A549 (cell line): ENCODE data around the gene DPY19L3. TPM values are rescaled to one million over a fixed set of nuclear protein-coding genes. Genes with fewer than 3 reads are reported as not detected.

Source experiments
- ATAC-seq, 2 experiments: fragments of 200-7000 bp in 1 of 2; fragments of >200 bp in 1 of 2; cut with Nextera tagmentation in 1 of 2; cut with Tn5 transposase in 1 of 2; 3 replicates each; pipeline versions ENCODE4 v1.8.0 to v1.9.1; 2018 to 2020; ENCODE audit warnings: mild to moderate bottlenecking in 1 of 2, moderate library complexity in 1 of 2
- CTCF ChIA-PET: fragments of 300-600 bp; sonication (Branson Sonifier 250); formaldehyde crosslinking; extraction: SDS; loops from one replicate; lab custom pipeline; 2021; ENCODE audit warnings: antibody characterized with exemption, inconsistent platforms; lab: Yijun Ruan, JAX
- POLR2A ChIA-PET: fragments of 350-600 bp; formaldehyde crosslinking; extraction: SDS; loops from one replicate; lab custom pipeline; 2021; ENCODE audit warnings: antibody characterized with exemption, inconsistent platforms; lab: Yijun Ruan, JAX
- DNase-seq, 2 experiments: peaks; one replicate each; pipeline versions ENCODE4 v3.0.0 to v3.0.0-alpha.2; 2011 to 2016; ENCODE audit warnings: low read depth in 1 of 2, low spot score in 1 of 2
- FAIRE-seq: peaks from 2 replicates; lab custom pipeline; 2011; peaks lifted over from hg19 to GRCh38; lab: Jason Lieb, UNC
- H3K27ac ChIP-seq, 2 experiments: fragments of >200 bp; sonication (Bioruptor Twin); formaldehyde crosslinking; 3 replicates each; pipeline ENCODE4 v1.5.1; 2016 to 2017
- H3K4me1 ChIP-seq: fragments of >200 bp; sonication (Bioruptor Twin); formaldehyde crosslinking; 3 replicates; pipeline ENCODE4 v1.6.1; 2016
- H3K4me2 ChIP-seq: fragments of >200 bp; sonication (Bioruptor Twin); formaldehyde crosslinking; 3 replicates; pipeline ENCODE4 v1.6.1; 2016
- H3K4me3 ChIP-seq: fragments of >200 bp; sonication (Bioruptor Twin); formaldehyde crosslinking; 3 replicates; pipeline ENCODE4 v1.5.1; 2016
- H3K9me3 ChIP-seq: fragments of >200 bp; sonication (Bioruptor Twin); formaldehyde crosslinking; 3 replicates; pipeline ENCODE4 v1.6.1; 2016
- BHLHE40 ChIP-seq: IDR thresholded peaks from 2 replicates; pipeline ENCODE4 v1.6.1; 2012; ENCODE audit warnings: low read depth, low read length, inconsistent platforms
- CBX8 ChIP-seq: fragments of 200-600 bp; sonication (generic); IDR thresholded peaks from 2 replicates; pipeline ENCODE4 v1.6.1; 2016
- ESRRA ChIP-seq: fragments of 150-350 bp; IDR thresholded peaks from 2 replicates; pipeline ENCODE4 v1.6.1; 2014; ENCODE audit warnings: mild to moderate bottlenecking, low read length, borderline replicate concordance
- FOSB ChIP-seq: fragments of 250-450 bp; sonication (Bioruptor Pico); IDR thresholded peaks from 2 replicates; pipeline ENCODE4 v1.5.0; 2020; ENCODE audit warnings: mild to moderate bottlenecking, moderate library complexity
- HDAC2 ChIP-seq: fragments of 200-600 bp; sonication (generic); IDR thresholded peaks from 2 replicates; pipeline ENCODE4 v1.6.1; 2016
- HEYL ChIP-seq: fragments of 250-450 bp; sonication (Bioruptor Pico); IDR thresholded peaks from 2 replicates; pipeline ENCODE4 v1.8.0; 2021; ENCODE audit warnings: mild to moderate bottlenecking, moderate library complexity
- HOXA7 ChIP-seq: fragments of 250-450 bp; sonication (Bioruptor Pico); IDR thresholded peaks from 2 replicates; pipeline ENCODE4 v1.5.0; 2020; ENCODE audit warnings: mild to moderate bottlenecking, moderate library complexity
- HOXB13 ChIP-seq: fragments of 250-450 bp; sonication (Bioruptor Pico); IDR thresholded peaks from 2 replicates; pipeline ENCODE4 v1.5.0; 2020; ENCODE audit warnings: low read depth, mild to moderate bottlenecking, moderate library complexity
- MAFK ChIP-seq: fragments of 450-650 bp; IDR thresholded peaks from 2 replicates; pipeline ENCODE4 v1.6.1; 2014; ENCODE audit not compliant: partially characterized antibody
- POLR2A ChIP-seq: IDR thresholded peaks from 2 replicates; pipeline ENCODE4 v1.6.1; 2012; ENCODE audit warnings: mild to moderate bottlenecking, low read length
- RAD21 ChIP-seq, 2 experiments: fragments of >200 bp in 1 of 2; sonication (Bioruptor Twin) in 1 of 2; formaldehyde crosslinking in 1 of 2; IDR thresholded peaks in 1 of 2; conservative IDR thresholded peaks in 1 of 2; 2 replicates in 1 of 2; 3 replicates in 1 of 2; pipeline ENCODE4 v1.6.1; 2012 to 2018; ENCODE audit warnings: inconsistent platforms in 1 of 2
- RARB ChIP-seq: fragments of 250-450 bp; sonication (Bioruptor Pico); IDR thresholded peaks from 2 replicates; pipeline ENCODE4 v1.8.0; 2021; ENCODE audit warnings: mild to moderate bottlenecking, moderate library complexity
- RCOR1 ChIP-seq: fragments of 150-350 bp; IDR thresholded peaks from 2 replicates; pipeline ENCODE4 v1.6.1; 2014; ENCODE audit warnings: antibody characterized with exemption, low read length, low read depth
- RNF2 ChIP-seq: fragments of 200-600 bp; sonication (generic); IDR thresholded peaks from 2 replicates; pipeline ENCODE4 v1.6.1; 2016; ENCODE audit warnings: low read depth, mild to moderate bottlenecking, antibody characterized with exemption, moderate library complexity, borderline replicate concordance
- SMC3 ChIP-seq: fragments of >200 bp; sonication (Bioruptor Twin); formaldehyde crosslinking; IDR thresholded peaks from 3 replicates; pipeline ENCODE4 v1.6.1; 2018; ENCODE audit warnings: inconsistent platforms
- ZNF302 ChIP-seq: fragments of 250-450 bp; sonication (Bioruptor Pico); IDR thresholded peaks from 2 replicates; pipeline ENCODE4 v1.9.0; 2021; ENCODE audit warnings: inconsistent platforms, mild to moderate bottlenecking, moderate library complexity
- ZSCAN20 ChIP-seq: fragments of 250-450 bp; sonication (Bioruptor Pico); IDR thresholded peaks from 2 replicates; pipeline ENCODE4 v1.8.0; 2022; ENCODE audit warnings: mild to moderate bottlenecking, moderate library complexity
- WGBS: methylation state at CpG from one replicate; pipeline ENCODE4 v1.1.6; 2017; ENCODE audit errors: missing lambda C conversion rate; 5-methylcytosine and 5-hydroxymethylcytosine counted together
- polyA plus RNA-seq, 4 experiments: library from polyadenylated mRNA; depleted of rRNA in 3 of 4; stranded (reverse); fragments of >200 nt; fragmentation: RNase III in 1 of 4; extraction: RNeasy Plus Mini Kit Qiagen cat#74134 plus additional on column Dnase treatment in 1 of 4; gene quantifications; 2 replicates in 3 of 4; 3 replicates in 1 of 4; pipeline ENCODE4 v1.2.3, GENCODE V29; 2011 to 2017
- TF ChIP-seq, protein P1 (sequence below): fragments of >200 bp; sonication (Bioruptor Twin); formaldehyde crosslinking; IDR thresholded peaks from 3 replicates; pipeline ENCODE4 v1.6.1; 2016
- TF ChIP-seq, protein P2 (sequence below): fragments of 250-450 bp; sonication (Bioruptor Pico); IDR thresholded peaks from 2 replicates; pipeline ENCODE4 v1.5.0; 2021; ENCODE audit warnings: mild to moderate bottlenecking, moderate library complexity, borderline replicate concordance
- TF ChIP-seq, protein P3 (sequence below): fragments of 200-600 bp; sonication (generic); IDR thresholded peaks from 2 replicates; pipeline ENCODE4 v1.6.1; 2016; ENCODE audit warnings: antibody characterized with exemption, mild to moderate bottlenecking, moderate library complexity
- TF ChIP-seq, protein P4 (sequence below): fragments of >200 bp; sonication (Bioruptor Twin); formaldehyde crosslinking; IDR thresholded peaks from 3 replicates; pipeline ENCODE4 v1.5.1; 2016

The DPY19L3 gene
- polyA plus RNA-seq, 2 of the 4 experiments (the other 2 are of a cell fraction) = 15.7 to 28.9 TPM

DNA sequence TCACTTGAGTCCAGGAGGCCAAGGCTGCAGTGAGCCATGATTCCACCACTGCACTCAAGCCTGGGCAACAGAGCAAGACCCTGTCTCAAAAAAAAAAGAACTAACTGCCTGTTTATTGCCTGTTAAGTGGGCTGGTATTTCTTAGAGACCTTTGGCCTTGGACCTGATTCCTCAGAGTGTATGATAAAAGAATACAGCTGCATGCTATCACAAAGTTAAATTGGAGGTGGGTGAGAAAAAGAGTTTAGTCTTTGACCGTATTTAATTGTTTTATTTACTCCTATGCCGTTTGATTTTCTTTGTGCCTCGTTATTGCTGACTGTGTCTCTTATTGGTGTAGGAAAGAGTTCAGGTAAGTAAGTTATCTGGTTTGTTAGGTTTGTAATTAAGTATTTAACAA is 25.3 kb upstream of the DPY19L3 start:
- DNase-seq (no peak), ATAC-seq (no peak), FAIRE-seq (no peak)
- TF ChIP-seq, protein P1, sequence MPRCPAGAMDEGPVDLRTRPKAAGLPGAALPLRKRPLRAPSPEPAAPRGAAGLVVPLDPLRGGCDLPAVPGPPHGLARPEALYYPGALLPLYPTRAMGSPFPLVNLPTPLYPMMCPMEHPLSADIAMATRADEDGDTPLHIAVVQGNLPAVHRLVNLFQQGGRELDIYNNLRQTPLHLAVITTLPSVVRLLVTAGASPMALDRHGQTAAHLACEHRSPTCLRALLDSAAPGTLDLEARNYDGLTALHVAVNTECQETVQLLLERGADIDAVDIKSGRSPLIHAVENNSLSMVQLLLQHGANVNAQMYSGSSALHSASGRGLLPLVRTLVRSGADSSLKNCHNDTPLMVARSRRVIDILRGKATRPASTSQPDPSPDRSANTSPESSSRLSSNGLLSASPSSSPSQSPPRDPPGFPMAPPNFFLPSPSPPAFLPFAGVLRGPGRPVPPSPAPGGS = no peak
- TF ChIP-seq RCOR1 (no peak), MAFK (peak; percentile 59), CBX8 (no peak)
- TF ChIP-seq, protein P2, sequence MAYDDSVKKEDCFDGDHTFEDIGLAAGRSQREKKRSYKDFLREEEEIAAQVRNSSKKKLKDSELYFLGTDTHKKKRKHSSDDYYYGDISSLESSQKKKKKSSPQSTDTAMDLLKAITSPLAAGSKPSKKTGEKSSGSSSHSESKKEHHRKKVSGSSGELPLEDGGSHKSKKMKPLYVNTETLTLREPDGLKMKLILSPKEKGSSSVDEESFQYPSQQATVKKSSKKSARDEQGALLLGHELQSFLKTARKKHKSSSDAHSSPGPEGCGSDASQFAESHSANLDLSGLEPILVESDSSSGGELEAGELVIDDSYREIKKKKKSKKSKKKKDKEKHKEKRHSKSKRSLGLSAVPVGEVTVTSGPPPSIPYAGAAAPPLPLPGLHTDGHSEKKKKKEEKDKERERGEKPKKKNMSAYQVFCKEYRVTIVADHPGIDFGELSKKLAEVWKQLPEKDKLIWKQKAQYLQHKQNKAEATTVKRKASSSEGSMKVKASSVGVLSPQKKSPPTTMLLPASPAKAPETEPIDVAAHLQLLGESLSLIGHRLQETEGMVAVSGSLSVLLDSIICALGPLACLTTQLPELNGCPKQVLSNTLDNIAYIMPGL (CRISPR knock-in tag) = no peak
- TF ChIP-seq, protein P3, sequence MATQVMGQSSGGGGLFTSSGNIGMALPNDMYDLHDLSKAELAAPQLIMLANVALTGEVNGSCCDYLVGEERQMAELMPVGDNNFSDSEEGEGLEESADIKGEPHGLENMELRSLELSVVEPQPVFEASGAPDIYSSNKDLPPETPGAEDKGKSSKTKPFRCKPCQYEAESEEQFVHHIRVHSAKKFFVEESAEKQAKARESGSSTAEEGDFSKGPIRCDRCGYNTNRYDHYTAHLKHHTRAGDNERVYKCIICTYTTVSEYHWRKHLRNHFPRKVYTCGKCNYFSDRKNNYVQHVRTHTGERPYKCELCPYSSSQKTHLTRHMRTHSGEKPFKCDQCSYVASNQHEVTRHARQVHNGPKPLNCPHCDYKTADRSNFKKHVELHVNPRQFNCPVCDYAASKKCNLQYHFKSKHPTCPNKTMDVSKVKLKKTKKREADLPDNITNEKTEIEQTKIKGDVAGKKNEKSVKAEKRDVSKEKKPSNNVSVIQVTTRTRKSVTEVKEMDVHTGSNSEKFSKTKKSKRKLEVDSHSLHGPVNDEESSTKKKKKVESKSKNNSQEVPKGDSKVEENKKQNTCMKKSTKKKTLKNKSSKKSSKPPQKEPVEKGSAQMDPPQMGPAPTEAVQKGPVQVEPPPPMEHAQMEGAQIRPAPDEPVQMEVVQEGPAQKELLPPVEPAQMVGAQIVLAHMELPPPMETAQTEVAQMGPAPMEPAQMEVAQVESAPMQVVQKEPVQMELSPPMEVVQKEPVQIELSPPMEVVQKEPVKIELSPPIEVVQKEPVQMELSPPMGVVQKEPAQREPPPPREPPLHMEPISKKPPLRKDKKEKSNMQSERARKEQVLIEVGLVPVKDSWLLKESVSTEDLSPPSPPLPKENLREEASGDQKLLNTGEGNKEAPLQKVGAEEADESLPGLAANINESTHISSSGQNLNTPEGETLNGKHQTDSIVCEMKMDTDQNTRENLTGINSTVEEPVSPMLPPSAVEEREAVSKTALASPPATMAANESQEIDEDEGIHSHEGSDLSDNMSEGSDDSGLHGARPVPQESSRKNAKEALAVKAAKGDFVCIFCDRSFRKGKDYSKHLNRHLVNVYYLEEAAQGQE = no peak
- CTCF ChIA-PET = interaction anchor here (0.8 to 7.8 kb wide), 4 partner anchors 23 to 189 kb away, joined by 3 to 122 read pairs (median 6); no protein-coding TSS in a partner anchor
- peaks cover 17% of the 10 kb centered on the region for H3K4me1 ChIP-seq
- WGBS = 91% methylated on average over 3 of the region's 3 CpGs
- H3K9me3 ChIP-seq = no peaks in the 10 kb centered on the region
- no peak overlapping the region for H3K4me2 ChIP-seq
- no peak overlapping the region for H3K27ac ChIP-seq
- no peak overlapping the region for H3K4me3 ChIP-seq
- POLR2A ChIA-PET = interaction anchor here (0.9 kb wide), 1 partner anchor 25 kb away, joined by 3 read pairs; the partner anchor contains the start of gene DPY19L3

DNA sequence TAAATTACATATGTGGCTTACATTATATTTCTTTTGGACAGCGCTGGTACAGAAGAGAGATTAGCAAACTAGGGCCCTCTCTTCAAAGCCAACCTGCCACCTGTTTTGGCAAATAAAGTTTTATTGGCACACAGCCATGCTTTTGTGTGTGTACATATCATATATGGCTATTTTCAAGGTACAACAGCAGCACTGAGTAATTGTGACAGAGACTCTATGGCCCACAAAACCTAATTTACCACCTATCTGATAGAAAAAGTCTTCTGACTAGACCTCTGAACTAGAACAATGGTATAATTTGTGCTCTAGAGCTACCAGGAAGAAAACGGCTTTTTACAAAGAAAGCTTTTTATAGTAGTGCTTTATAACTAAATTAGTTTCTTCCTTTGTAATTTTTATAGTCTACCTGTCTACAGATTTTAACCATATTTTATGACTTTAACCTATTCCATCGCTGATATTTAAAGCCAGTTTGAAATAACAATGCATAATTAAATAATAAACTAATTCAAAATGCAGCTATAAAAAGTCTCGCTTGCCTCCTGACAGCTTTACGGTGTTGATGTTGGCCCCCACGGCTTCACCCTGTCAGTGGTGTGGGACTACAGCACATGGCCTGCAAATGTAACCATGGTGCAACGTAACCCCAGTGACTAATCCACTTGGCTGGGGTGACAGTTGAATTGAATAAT is 17.7 kb upstream of the DPY19L3 start:
- Histone ChIP-seq H3K27ac (no peak overlapping the region), H3K4me3 (no peak overlapping the region), H3K9me3 (no peaks in the 10 kb centered on the region), H3K4me2 (no peak overlapping the region), H3K4me1 (no peaks in the 10 kb centered on the region)
- ChIA-PET CTCF (interaction anchor here (1.0 to 2.3 kb wide), 14 partner anchors 8 to 1705 kb away, joined by 3 to 8 read pairs (median 4); partner anchors contain the start of gene DPY19L3), POLR2A (interaction anchor here (1.4 to 4.7 kb wide), 3 partner anchors 14 to 42 kb away, joined by 4 to 26 read pairs (median 8); partner anchors contain the start of genes DPY19L3 and ZNF507)
- 88% methylated on average over 7 of the region's 7 CpGs for WGBS
- TF ChIP-seq HDAC2 = no peak
- TF ChIP-seq HOXA7 (CRISPR knock-in tag) = 0 out of 2 replicates have a peak, but pooled peaks have one; percentile 39
- no peak for ATAC-seq
- DNase-seq = no peak
- FAIRE-seq = no peak

DNA sequence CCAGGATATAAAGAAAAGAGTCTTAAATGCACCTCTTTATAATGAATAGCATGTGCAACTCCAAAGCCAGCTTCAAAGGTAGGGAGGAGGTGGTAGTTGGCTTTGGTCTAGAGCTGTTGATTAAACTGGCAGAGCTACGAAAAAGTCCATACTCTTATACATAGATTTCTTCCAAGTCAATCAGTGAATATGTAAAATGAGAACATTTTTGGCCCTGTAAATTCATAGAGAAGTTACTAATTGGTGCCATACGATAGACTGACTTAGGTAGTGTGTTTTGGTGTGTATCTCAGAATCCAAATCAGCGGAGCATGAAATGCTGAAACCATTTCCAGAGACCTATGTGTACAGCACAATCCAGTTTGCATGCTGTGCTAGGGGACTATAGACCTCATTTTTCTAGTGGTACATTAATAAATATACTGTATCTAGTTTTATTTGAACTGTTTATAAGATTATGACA is 17.1 kb upstream of the DPY19L3 start:
- no peak overlapping the region for H3K4me2 ChIP-seq
- H3K4me1 ChIP-seq = no peaks in the 10 kb centered on the region
- H3K4me3 ChIP-seq = no peak overlapping the region
- 92% methylated on average over 3 of the region's 3 CpGs for WGBS
- FAIRE-seq = no peak
- DNase-seq = no peak
- H3K27ac ChIP-seq = no peak overlapping the region
- ATAC-seq = no peak
- CTCF ChIA-PET = interaction anchor here (1.0 to 2.3 kb wide), 10 partner anchors 9 to 1705 kb away, joined by 3 to 8 read pairs (median 4); partner anchors contain the start of gene DPY19L3
- POLR2A ChIA-PET = interaction anchor here (2.2 to 4.7 kb wide), 2 partner anchors 17 to 43 kb away, joined by 8 to 26 read pairs; partner anchors contain the start of genes DPY19L3 and ZNF507
- no peaks in the 10 kb centered on the region for H3K9me3 ChIP-seq
- TF ChIP-seq ESRRA (no peak), BHLHE40 (no peak), POLR2A (no peak), RARB (CRISPR knock-in tag) (no peak), ZNF302 (CRISPR knock-in tag) (no peak), RCOR1 (no peak), RNF2 (no peak), HEYL (CRISPR knock-in tag) (no peak), SMC3 (no peak), FOSB (no peak), HOXB13 (no peak), RAD21 (conservative IDR thresholded peaks at IDR 0.05 in 1 of 2, IDR thresholded peaks at IDR 0.05 in 1 of 2) (no peak), MAFK (no peak), HOXA7 (CRISPR knock-in tag) (no peak), ZSCAN20 (CRISPR knock-in tag) (no peak)
- TF ChIP-seq, protein P1 = no peak
- TF ChIP-seq, protein P4, sequence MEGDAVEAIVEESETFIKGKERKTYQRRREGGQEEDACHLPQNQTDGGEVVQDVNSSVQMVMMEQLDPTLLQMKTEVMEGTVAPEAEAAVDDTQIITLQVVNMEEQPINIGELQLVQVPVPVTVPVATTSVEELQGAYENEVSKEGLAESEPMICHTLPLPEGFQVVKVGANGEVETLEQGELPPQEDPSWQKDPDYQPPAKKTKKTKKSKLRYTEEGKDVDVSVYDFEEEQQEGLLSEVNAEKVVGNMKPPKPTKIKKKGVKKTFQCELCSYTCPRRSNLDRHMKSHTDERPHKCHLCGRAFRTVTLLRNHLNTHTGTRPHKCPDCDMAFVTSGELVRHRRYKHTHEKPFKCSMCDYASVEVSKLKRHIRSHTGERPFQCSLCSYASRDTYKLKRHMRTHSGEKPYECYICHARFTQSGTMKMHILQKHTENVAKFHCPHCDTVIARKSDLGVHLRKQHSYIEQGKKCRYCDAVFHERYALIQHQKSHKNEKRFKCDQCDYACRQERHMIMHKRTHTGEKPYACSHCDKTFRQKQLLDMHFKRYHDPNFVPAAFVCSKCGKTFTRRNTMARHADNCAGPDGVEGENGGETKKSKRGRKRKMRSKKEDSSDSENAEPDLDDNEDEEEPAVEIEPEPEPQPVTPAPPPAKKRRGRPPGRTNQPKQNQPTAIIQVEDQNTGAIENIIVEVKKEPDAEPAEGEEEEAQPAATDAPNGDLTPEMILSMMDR = no peak
